Measurements from ENCODE around the gene ZHX3.

DNA sequence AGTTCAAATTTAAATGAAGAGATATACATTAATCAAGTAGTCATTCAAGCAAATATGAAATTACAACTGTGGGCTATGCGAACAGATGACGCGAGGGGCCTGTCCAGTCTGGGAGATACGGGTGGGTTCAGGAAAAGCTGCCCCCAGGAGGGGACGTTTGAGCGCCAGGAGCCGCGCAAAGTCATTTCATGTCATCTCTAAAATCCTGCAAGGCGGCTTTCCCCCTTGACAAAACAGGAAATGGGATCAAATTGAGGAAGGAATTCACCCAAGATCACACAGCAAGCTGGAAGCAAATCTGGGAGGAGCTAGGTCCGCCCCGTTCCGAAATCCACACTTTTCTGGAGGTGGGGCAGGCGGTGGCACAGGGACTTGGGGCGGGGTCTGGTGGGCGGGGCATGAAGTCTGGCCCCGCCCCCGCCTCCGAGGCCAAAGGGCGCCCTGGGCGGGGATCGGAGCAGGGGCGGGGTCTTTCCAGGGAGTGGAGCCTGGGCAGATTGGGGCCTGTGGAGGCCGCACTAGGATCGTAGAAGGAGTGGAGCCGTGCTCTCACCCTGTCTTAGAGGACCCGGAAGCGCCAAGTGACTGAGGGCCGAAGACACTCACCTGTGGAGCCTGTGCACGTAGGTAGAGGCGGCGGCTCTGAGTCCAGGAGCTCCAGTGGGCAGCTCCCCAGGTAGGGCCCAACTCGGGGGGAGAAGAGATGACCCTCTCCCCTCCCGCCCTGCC lies 23.0 kb upstream of the ZHX3 start, which contains the start of gene LPIN3:
- TF ChIP-seq, protein P1, sequence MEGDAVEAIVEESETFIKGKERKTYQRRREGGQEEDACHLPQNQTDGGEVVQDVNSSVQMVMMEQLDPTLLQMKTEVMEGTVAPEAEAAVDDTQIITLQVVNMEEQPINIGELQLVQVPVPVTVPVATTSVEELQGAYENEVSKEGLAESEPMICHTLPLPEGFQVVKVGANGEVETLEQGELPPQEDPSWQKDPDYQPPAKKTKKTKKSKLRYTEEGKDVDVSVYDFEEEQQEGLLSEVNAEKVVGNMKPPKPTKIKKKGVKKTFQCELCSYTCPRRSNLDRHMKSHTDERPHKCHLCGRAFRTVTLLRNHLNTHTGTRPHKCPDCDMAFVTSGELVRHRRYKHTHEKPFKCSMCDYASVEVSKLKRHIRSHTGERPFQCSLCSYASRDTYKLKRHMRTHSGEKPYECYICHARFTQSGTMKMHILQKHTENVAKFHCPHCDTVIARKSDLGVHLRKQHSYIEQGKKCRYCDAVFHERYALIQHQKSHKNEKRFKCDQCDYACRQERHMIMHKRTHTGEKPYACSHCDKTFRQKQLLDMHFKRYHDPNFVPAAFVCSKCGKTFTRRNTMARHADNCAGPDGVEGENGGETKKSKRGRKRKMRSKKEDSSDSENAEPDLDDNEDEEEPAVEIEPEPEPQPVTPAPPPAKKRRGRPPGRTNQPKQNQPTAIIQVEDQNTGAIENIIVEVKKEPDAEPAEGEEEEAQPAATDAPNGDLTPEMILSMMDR (conservative IDR thresholded peaks at IDR 0.05 in 1 of 2, IDR thresholded peaks at IDR 0.05 in 1 of 2; ENCODE audit: low read depth in 1 of 2, low read length in 2 of 2), result peak; percentile 10 to 24
- no peak for TF ChIP-seq EZH2 (IDR thresholded peaks at IDR 0.05; ENCODE audit: low read length, missing control alignments)
